RPMI7951 (cell line): ENCODE measurements around the gene MYO1G. TPM values are rescaled to one million over a fixed set of nuclear protein-coding genes. Genes with fewer than 3 reads are reported as not detected.
"Not testable (repeated sequence)": the region's sequence is repeated elsewhere in the genome, so short reads cannot be mapped to it uniquely, and the experiment has no call there.

Experiments used
- DNase-seq: peaks from one replicate; pipeline ENCODE4 v3.0.0-alpha.2; 2012; ENCODE audit warnings: low read depth
- total RNA-seq: library from RNA; depleted of rRNA; stranded (reverse); fragments of >200 nt; shearing (Covaris generic); gene quantifications from 2 replicates; pipeline ENCODE4 v1.2.3, GENCODE V29; 2014; rRNA removed

The MYO1G gene
- under 0.01 TPM in 1 of 2 replicates, not detected in the other for total RNA-seq

GRCh38 chr7:44978511-44979366 lies at the start of gene MYO1G:
TSS of gene MYO1G (minus strand) at chr7:44979015. CDS start at chr7:44978961, 54 bp downstream.
- DNase-seq, result no peak

- DNase-seq, result no peak
These were observed 49.5 kb upstream of the MYO1G start for GRCh38 chr7:45028138-45028919.

GRCh38 chr7:45027774-45028114 lies 48.9 kb upstream of the MYO1G start:
- DNase-seq, result no peak

GRCh38 chr7:45026984-45027773 lies 48.4 kb upstream of the MYO1G start:
- DNase-seq, result peak; percentile 75

GRCh38 chr7:45026013-45026412 lies 47.2 kb upstream of the MYO1G start:
- DNase-seq, result no peak

GRCh38 chr7:45025473-45025872 lies 46.7 kb upstream of the MYO1G start:
- DNase-seq, result not testable (repeated sequence)

- no peak for DNase-seq
These were observed 45.4 kb upstream of the MYO1G start for GRCh38 chr7:45024126-45024744.

GRCh38 chr7:45021604-45022296 lies 42.9 kb upstream of the MYO1G start:
- peak; percentile 78 for DNase-seq

- no peak for DNase-seq
These were observed 42.1 kb upstream of the MYO1G start for GRCh38 chr7:45020915-45021314.

- no peak for DNase-seq
These were observed 38.4 kb upstream of the MYO1G start for GRCh38 chr7:45017253-45017652.

GRCh38 chr7:45015313-45015712 lies 36.5 kb upstream of the MYO1G start:
- no peak for DNase-seq

- no peak for DNase-seq
These were observed 34.7 kb upstream of the MYO1G start for GRCh38 chr7:45013465-45013967.

- no peak for DNase-seq
These were observed 28.9 kb upstream of the MYO1G start for GRCh38 chr7:45007571-45008328.

GRCh38 chr7:45007106-45007505 lies 28.3 kb upstream of the MYO1G start:
- DNase-seq, result no peak

- DNase-seq, result no peak
These were observed 25.0 kb upstream of the MYO1G start for GRCh38 chr7:45003789-45004188.

- no peak for DNase-seq
These were observed 23.0 kb upstream of the MYO1G start for GRCh38 chr7:45001826-45002225.

GRCh38 chr7:45001138-45001694 lies 22.4 kb upstream of the MYO1G start:
- peak; percentile 56 for DNase-seq

GRCh38 chr7:45000093-45001032 lies 21.5 kb upstream of the MYO1G start, which contains the start of gene CCM2:
TSS of gene CCM2 (plus strand) at chr7:45000201. CDS start at chr7:45000334, 133 bp downstream.
- peak; percentile 66 for DNase-seq
